ENCODE measurements around the gene POLR3E.

DNA sequence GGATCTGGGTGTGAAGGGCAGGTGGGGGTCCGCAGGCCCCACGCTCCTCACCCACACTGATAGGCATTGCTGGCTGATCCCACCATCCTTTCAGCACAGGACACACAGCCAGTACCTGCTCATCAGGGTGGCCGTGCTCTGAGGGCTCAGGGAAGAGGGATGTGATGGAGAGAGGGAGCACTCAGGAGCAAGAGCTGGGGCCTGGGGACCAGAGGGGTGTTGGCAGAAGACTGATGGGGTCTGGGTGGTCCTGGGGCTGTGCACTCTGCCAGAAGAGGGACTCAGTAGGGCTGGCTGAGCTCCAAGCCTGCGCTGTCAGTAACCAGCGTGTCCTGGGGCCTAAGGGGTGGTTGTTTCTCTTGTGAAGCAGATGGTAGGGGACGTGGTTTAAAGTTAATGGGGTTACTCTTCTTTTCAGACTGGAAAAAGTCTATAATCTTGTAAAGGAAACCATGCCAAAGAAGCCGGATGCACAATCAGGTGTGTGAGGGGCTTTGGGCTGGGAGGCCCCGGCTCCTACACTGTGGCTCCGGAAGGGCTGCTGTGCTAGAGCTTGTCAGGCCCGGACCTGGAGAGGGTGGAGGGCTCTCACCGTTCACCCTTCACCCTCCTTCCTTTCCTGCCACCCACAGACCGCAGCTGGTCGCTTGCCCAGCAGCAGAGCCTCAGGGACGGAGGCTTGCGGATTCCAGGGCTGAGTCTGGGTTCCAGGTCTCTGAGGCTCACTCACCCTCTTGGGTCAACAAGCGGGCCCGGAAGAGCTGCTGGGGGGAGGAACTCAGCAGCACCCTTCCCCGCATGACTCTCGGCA is 27.8 kb downstream of the POLR3E start:
- no peak for TF ChIP-seq EP300 (IDR thresholded peaks at IDR 0.05)
- TF ChIP-seq, protein P1, sequence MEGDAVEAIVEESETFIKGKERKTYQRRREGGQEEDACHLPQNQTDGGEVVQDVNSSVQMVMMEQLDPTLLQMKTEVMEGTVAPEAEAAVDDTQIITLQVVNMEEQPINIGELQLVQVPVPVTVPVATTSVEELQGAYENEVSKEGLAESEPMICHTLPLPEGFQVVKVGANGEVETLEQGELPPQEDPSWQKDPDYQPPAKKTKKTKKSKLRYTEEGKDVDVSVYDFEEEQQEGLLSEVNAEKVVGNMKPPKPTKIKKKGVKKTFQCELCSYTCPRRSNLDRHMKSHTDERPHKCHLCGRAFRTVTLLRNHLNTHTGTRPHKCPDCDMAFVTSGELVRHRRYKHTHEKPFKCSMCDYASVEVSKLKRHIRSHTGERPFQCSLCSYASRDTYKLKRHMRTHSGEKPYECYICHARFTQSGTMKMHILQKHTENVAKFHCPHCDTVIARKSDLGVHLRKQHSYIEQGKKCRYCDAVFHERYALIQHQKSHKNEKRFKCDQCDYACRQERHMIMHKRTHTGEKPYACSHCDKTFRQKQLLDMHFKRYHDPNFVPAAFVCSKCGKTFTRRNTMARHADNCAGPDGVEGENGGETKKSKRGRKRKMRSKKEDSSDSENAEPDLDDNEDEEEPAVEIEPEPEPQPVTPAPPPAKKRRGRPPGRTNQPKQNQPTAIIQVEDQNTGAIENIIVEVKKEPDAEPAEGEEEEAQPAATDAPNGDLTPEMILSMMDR (IDR thresholded peaks at IDR 0.05), result no peak

Data from tibial nerve (tissue), 4 donors.